Heart left ventricle (tissue), 13 donors: ENCODE data around the gene DLX3.

Experiments
- CTCF ChIP-seq, 12 donors: fragments of 200-600 bp; sonication (generic) in 4 of 12; IDR thresholded peaks; one replicate each; pipeline versions ENCODE4 v1.5.0 to v1.8.0; 2018 to 2022; ENCODE audit warnings: antibody characterized with exemption in 12 of 12, mild to moderate bottlenecking in 5 of 12
- POLR2A ChIP-seq, 2 donors: fragments of 450-650 bp; IDR thresholded peaks; one replicate each; pipeline ENCODE4 v1.6.1; 2017; ENCODE audit warnings: antibody characterized with exemption in 2 of 2, mild to moderate bottlenecking in 2 of 2, moderate library complexity in 2 of 2
- donor health status: ischemic (EF 13 %, LVEDD 7.1; RV severe dilation, severe dysfunction).
- donor health status: DM: no; HTN: yes; CAD: no.
- donor health status: DM: no; HTN: no; CAD: no.
- donor health status: ischemic (EF 25% LVEDD 6.9; RV normal size, moderate dysfunction).
- donor health status: ischemic (EF 25% LVEDD 5.7; RV mildly dilated, moderate dysfunction).
- donor health status: ischemic (EF 35%, LVEDD 5.7; RV mildly dilated, moderate dysfunction).
- donor health status: nonischemic (EF 11% LVEDD 7.7; RV severe dilation, severe dysfunction).
- donor health status: DM: yes; HTN: yes; CAD: no.
- donor health status: PGD.
- donor health status: ischemic (EF 29% LVEDD 5.4; RV normal size, mild dysfunction).
- donor health status: nonischemic (EF 23%, LVEDD 6.1; RV moderate dilation, normal function).

GRCh38 chr17:50024808-50025207 lies 29.8 kb upstream of the DLX3 start:
- TF ChIP-seq CTCF (IDR thresholded peaks at IDR 0.05) (no peak), POLR2A (IDR thresholded peaks at IDR 0.05) (no peak)
